SK-N-SH (cell line): ENCODE results near the gene NRG4. TPM values are rescaled to one million over a fixed set of nuclear protein-coding genes. Genes with fewer than 3 reads are reported as not detected.

Experiments
- CTCF ChIA-PET: fragments of 300-600, 350-600 bp; formaldehyde crosslinking; extraction: SDS; loops from one replicate; lab custom pipeline; 2021; lab: Yijun Ruan, JAX
- POLR2A ChIA-PET: fragments of 350-600 bp; sonication (Branson Sonifier 250); formaldehyde crosslinking; extraction: SDS; loops from one replicate; lab custom pipeline; 2020; ENCODE audit warnings: antibody characterized with exemption, inconsistent platforms; lab: Yijun Ruan, JAX
- DNase-seq: peaks from one replicate; pipeline ENCODE4 v3.0.0; 2012
- H2AFZ ChIP-seq: fragments of 200-600 bp; sonication (generic); 2 replicates; pipeline ENCODE4 v1.8.1; 2016; ENCODE audit warnings: antibody characterized with exemption, mild to moderate bottlenecking, low read depth
- H3F3A ChIP-seq: fragments of 200-600 bp; sonication (generic); replicated peaks from 2 replicates; pipeline ENCODE3; 2016; ENCODE audit warnings: antibody characterized with exemption, mild to moderate bottlenecking; ENCODE audit not compliant: insufficient read depth
- H3K27ac ChIP-seq, 2 experiments: fragments of 200-500 bp in 1 of 2; fragments of 200-600 bp in 1 of 2; sonication (Bioruptor generic) in 1 of 2; sonication (generic), shearing (Covaris generic) in 1 of 2; 2 replicates each; pipeline versions ENCODE4 v1.5.1 to v1.6.1; 2014 to 2016; ENCODE audit warnings: low read depth in 2 of 2, inconsistent platforms in 1 of 2, low read length in 1 of 2, mild to moderate bottlenecking in 1 of 2, mixed read lengths in 1 of 2
- H3K27me3 ChIP-seq: fragments of 200-600 bp; sonication (generic), shearing (Covaris generic); 2 replicates; pipeline ENCODE4 v1.6.1; 2016; ENCODE audit warnings: mixed run types; ENCODE audit not compliant: insufficient read depth
- H3K36me3 ChIP-seq, 2 experiments: fragments of 200-500 bp in 1 of 2; fragments of 200-600 bp in 1 of 2; sonication (Bioruptor generic) in 1 of 2; sonication (generic) in 1 of 2; replicated peaks in 1 of 2; 2 replicates each; pipeline versions ENCODE3 to v1.5.1; 2014 to 2016; ENCODE audit warnings: low read length in 1 of 2, mild to moderate bottlenecking in 1 of 2; ENCODE audit not compliant: insufficient read depth in 2 of 2, control insufficient read depth in 1 of 2
- H3K4me1 ChIP-seq, 2 experiments: fragments of 200-500 bp in 1 of 2; fragments of 200-600 bp in 1 of 2; sonication (Bioruptor generic) in 1 of 2; sonication (generic), shearing (Covaris generic) in 1 of 2; 2 replicates each; pipeline versions ENCODE4 v1.5.1 to v1.6.1; 2014 to 2016; ENCODE audit warnings: low read depth in 1 of 2, low read length in 1 of 2, mixed run types in 1 of 2; ENCODE audit not compliant: insufficient read depth in 2 of 2, control insufficient read depth in 1 of 2
- H3K4me2 ChIP-seq: fragments of 200-600 bp; sonication (generic), shearing (Covaris generic); 2 replicates; pipeline ENCODE4 v1.6.1; 2017; ENCODE audit warnings: mixed run types
- H3K4me3 ChIP-seq, 2 experiments: fragments of 200-500 bp in 1 of 2; fragments of 200-600 bp in 1 of 2; sonication (Bioruptor generic) in 1 of 2; sonication (generic), shearing (Covaris generic) in 1 of 2; 2 replicates each; pipeline versions ENCODE4 v1.5.1 to v1.8.1; 2014 to 2016; ENCODE audit warnings: low read depth in 2 of 2, inconsistent platforms in 1 of 2, low read length in 1 of 2, mild to moderate bottlenecking in 1 of 2, mixed read lengths in 1 of 2, moderate library complexity in 1 of 2
- H3K79me2 ChIP-seq: fragments of 200-600 bp; sonication (generic); 2 replicates; pipeline ENCODE4 v1.8.1; 2017; ENCODE audit warnings: mild to moderate bottlenecking; ENCODE audit not compliant: insufficient read depth
- H3K9ac ChIP-seq: fragments of 200-600 bp; sonication (generic); 2 replicates; pipeline ENCODE4 v1.6.1; 2017; ENCODE audit warnings: mixed run types
- H3K9me2 ChIP-seq: fragments of 200-600 bp; sonication (generic); 2 replicates; pipeline ENCODE4 v1.6.1; 2017; ENCODE audit warnings: mixed run types
- H3K9me3 ChIP-seq: fragments of 200-600 bp; sonication (generic); 2 replicates; pipeline ENCODE4 v1.6.1; 2017; ENCODE audit warnings: mixed run types, mild to moderate bottlenecking, moderate library complexity
- H4K20me1 ChIP-seq: fragments of 200-600 bp; sonication (generic); 2 replicates; pipeline ENCODE4 v1.6.1; 2017; ENCODE audit warnings: mild to moderate bottlenecking, mixed run types; ENCODE audit not compliant: insufficient read depth
- ELF1 ChIP-seq: IDR thresholded peaks from 2 replicates; pipeline ENCODE4 v1.4.0; 2012
- EP300 ChIP-seq, 2 experiments: IDR thresholded peaks; 2 replicates each; pipeline versions ENCODE4 v1.4.0 to v1.6.1; 2012; ENCODE audit warnings: borderline replicate concordance in 1 of 2, low read depth in 1 of 2, low read length in 1 of 2
- EZH2phosphoT487 ChIP-seq: fragments of 200-600 bp; sonication (generic); IDR thresholded peaks from 2 replicates; pipeline ENCODE4 v1.6.1; 2017; ENCODE audit warnings: low read depth, mixed run types, mild to moderate bottlenecking, antibody characterized with exemption, moderate library complexity, borderline replicate concordance
- FOSL2 ChIP-seq: IDR thresholded peaks from 2 replicates; pipeline ENCODE4 v1.4.0; 2012; ENCODE audit warnings: low read depth, mild to moderate bottlenecking, moderate library complexity, borderline replicate concordance
- FOXJ3 ChIP-seq: sonication (generic); formaldehyde crosslinking; IDR thresholded peaks from 2 replicates; pipeline ENCODE4 v1.5.1; 2020; ENCODE audit warnings: mild to moderate bottlenecking, missing genetic modification reagents
- GATA2 ChIP-seq: sonication (generic); formaldehyde crosslinking; IDR thresholded peaks from 2 replicates; pipeline ENCODE4 v1.5.0; 2020; ENCODE audit warnings: mild to moderate bottlenecking, missing genetic modification reagents
- IRF3 ChIP-seq: fragments of 150-350 bp; IDR thresholded peaks from 2 replicates; pipeline ENCODE4 v1.6.1; 2016; ENCODE audit warnings: mild to moderate bottlenecking, low read depth, low read length
- JUND ChIP-seq: IDR thresholded peaks from 2 replicates; pipeline ENCODE4 v1.4.0; 2012
- MXI1 ChIP-seq: IDR thresholded peaks from 2 replicates; pipeline ENCODE4 v1.6.1; 2012; ENCODE audit warnings: mild to moderate bottlenecking, low read depth, low read length, improper control_type of control experiment
- RAD21 ChIP-seq: IDR thresholded peaks from 2 replicates; pipeline ENCODE4 v1.6.1; 2012; ENCODE audit warnings: mild to moderate bottlenecking, low read length
- RFX5 ChIP-seq: IDR thresholded peaks from 2 replicates; pipeline ENCODE4 v1.6.1; 2012; ENCODE audit warnings: mild to moderate bottlenecking, improper control_type of control experiment, low read length
- RXRA ChIP-seq: IDR thresholded peaks from 2 replicates; pipeline ENCODE4 v1.4.0; 2012; ENCODE audit warnings: low read depth, mild to moderate bottlenecking, borderline replicate concordance
- SIN3A ChIP-seq: IDR thresholded peaks from 2 replicates; pipeline ENCODE4 v1.6.1; 2012; ENCODE audit warnings: low read depth, mild to moderate bottlenecking, low read length, moderate library complexity, borderline replicate concordance
- SMC3 ChIP-seq: IDR thresholded peaks from 2 replicates; pipeline ENCODE4 v1.6.1; 2012; ENCODE audit warnings: low read depth, low read length, improper control_type of control experiment
- TAF1 ChIP-seq: IDR thresholded peaks from 2 replicates; pipeline ENCODE4 v1.6.1; 2012; ENCODE audit warnings: low read depth, mild to moderate bottlenecking, low read length, moderate library complexity, borderline replicate concordance
- TEAD4 ChIP-seq: IDR thresholded peaks from 2 replicates; pipeline ENCODE4 v1.4.0; 2012; ENCODE audit warnings: mild to moderate bottlenecking, borderline replicate concordance; ENCODE audit not compliant: insufficient read depth
- YY1 ChIP-seq: IDR thresholded peaks from 2 replicates; pipeline ENCODE4 v1.4.0; 2012; ENCODE audit warnings: low read depth, mild to moderate bottlenecking
- WGBS: methylation state at CpG from one replicate; pipeline ENCODE4 v1.1.6; 2017; ENCODE audit warnings: low lambda C conversion rate; 5-methylcytosine and 5-hydroxymethylcytosine counted together
- polyA plus RNA-seq, 3 experiments: library from polyadenylated mRNA; depleted of rRNA; stranded (reverse); fragments of >200 nt; gene quantifications; 2 replicates each; pipeline ENCODE4 v1.2.3, GENCODE V29; 2012
- TF ChIP-seq, protein P1 (sequence below): fragments of 150-350 bp; IDR thresholded peaks from 2 replicates; pipeline ENCODE4 v1.6.1; 2017; ENCODE audit warnings: antibody characterized with exemption, low read length, low read depth, borderline replicate concordance
- TF ChIP-seq, protein P2 (sequence below): IDR thresholded peaks from 2 replicates; pipeline ENCODE4 v1.4.0; 2012; ENCODE audit warnings: low read depth
- TF ChIP-seq, protein P3 (sequence below): fragments of 200-600 bp; sonication (generic); IDR thresholded peaks from 2 replicates; pipeline ENCODE4 v1.6.1; 2017; ENCODE audit warnings: antibody characterized with exemption, mild to moderate bottlenecking, moderate library complexity
- TF ChIP-seq, protein P4 (sequence below): IDR thresholded peaks from 2 replicates; pipeline ENCODE4 v1.4.0; 2012; ENCODE audit warnings: low read depth, borderline replicate concordance

NRG4 gene
- polyA plus RNA-seq, 1 of the 3 experiments (the other 2 are of a cell fraction): not detected

DNA sequence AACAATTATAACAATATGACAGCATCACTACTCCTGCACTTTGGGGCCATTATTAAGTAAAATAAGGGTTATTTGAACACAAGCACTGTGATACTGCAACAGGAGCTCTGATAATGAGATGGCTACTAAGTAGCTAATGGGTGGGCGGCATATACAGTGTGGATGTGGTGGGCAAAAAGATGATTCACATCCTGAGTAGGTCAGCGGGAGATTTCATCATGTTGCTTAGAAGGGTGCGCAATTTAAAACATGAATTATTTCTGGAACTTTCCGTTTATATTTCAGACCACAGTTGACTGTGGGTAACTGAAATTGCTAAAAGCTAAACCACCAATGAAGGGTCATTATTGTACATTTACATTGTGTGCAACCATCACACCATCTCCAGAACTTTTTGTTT is 66.3 kb downstream of the NRG4 start:
- Histone ChIP-seq H2AFZ (no peak overlapping the region), H3F3A (peaks cover 20% of the 10 kb centered on the region), H4K20me1 (no peaks in the 10 kb centered on the region), H3K9me2 (no peaks in the 10 kb centered on the region), H3K9ac (no peak overlapping the region), H3K4me3 (no peak overlapping the region), H3K79me2 (no peaks in the 10 kb centered on the region), H3K27me3 (no peaks in the 10 kb centered on the region), H3K4me1 (no peaks in the 10 kb centered on the region), H3K27ac (no peak overlapping the region), H3K36me3 (peaks cover 0 to 2% of the 10 kb centered on the region in 2 experiments), H3K9me3 (no peaks in the 10 kb centered on the region), H3K4me2 (no peak overlapping the region)
- ChIA-PET POLR2A (no interaction called here), CTCF (no interaction called here)
- TF ChIP-seq ELF1: no peak
- no peak for TF ChIP-seq IRF3
- no peak for TF ChIP-seq TAF1
- TF ChIP-seq EZH2phosphoT487: no peak
- TF ChIP-seq, protein P1, sequence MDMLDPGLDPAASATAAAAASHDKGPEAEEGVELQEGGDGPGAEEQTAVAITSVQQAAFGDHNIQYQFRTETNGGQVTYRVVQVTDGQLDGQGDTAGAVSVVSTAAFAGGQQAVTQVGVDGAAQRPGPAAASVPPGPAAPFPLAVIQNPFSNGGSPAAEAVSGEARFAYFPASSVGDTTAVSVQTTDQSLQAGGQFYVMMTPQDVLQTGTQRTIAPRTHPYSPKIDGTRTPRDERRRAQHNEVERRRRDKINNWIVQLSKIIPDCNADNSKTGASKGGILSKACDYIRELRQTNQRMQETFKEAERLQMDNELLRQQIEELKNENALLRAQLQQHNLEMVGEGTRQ: no peak
- TF ChIP-seq, protein P2, sequence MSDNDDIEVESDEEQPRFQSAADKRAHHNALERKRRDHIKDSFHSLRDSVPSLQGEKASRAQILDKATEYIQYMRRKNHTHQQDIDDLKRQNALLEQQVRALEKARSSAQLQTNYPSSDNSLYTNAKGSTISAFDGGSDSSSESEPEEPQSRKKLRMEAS: no peak
- no peak for TF ChIP-seq GATA2
- no peak for TF ChIP-seq FOXJ3 (CRISPR knock-in tag)
- no peak for TF ChIP-seq JUND
- TF ChIP-seq RAD21: no peak
- TF ChIP-seq SIN3A: no peak
- TF ChIP-seq RXRA: no peak
- TF ChIP-seq RFX5: no peak
- no peak for TF ChIP-seq TEAD4
- no peak for TF ChIP-seq MXI1
- no peak for TF ChIP-seq EP300 (IDR thresholded peaks at IDR 0.05; ENCODE audit: borderline replicate concordance in 1 of 2, low read depth in 1 of 2, low read length in 1 of 2)
- no peak for DNase-seq
- WGBS: 59% methylated on average over 4 of the region's 4 CpGs

GRCh38 chr15:75943713-75944215 is 68.5 kb downstream of the NRG4 start:
- Histone ChIP-seq H3K4me1 (no peaks in the 10 kb centered on the region), H3K79me2 (no peaks in the 10 kb centered on the region), H3K4me3 (no peak overlapping the region), H3K27ac (no peak overlapping the region), H3K9me3 (no peaks in the 10 kb centered on the region), H3K27me3 (no peaks in the 10 kb centered on the region), H2AFZ (no peak overlapping the region), H3K36me3 (peaks cover 6 to 20% of the 10 kb centered on the region in 2 experiments), H4K20me1 (no peaks in the 10 kb centered on the region), H3F3A (peaks cover 25% of the 10 kb centered on the region), H3K9me2 (no peaks in the 10 kb centered on the region), H3K4me2 (no peak overlapping the region), H3K9ac (no peak overlapping the region)
- ChIA-PET CTCF (no interaction called here), POLR2A (no interaction called here)
- WGBS: 55% methylated on average over 1 of the region's 1 CpG
- DNase-seq: no peak
- TF ChIP-seq FOSL2: no peak
- TF ChIP-seq EZH2phosphoT487: no peak
- TF ChIP-seq, protein P3, sequence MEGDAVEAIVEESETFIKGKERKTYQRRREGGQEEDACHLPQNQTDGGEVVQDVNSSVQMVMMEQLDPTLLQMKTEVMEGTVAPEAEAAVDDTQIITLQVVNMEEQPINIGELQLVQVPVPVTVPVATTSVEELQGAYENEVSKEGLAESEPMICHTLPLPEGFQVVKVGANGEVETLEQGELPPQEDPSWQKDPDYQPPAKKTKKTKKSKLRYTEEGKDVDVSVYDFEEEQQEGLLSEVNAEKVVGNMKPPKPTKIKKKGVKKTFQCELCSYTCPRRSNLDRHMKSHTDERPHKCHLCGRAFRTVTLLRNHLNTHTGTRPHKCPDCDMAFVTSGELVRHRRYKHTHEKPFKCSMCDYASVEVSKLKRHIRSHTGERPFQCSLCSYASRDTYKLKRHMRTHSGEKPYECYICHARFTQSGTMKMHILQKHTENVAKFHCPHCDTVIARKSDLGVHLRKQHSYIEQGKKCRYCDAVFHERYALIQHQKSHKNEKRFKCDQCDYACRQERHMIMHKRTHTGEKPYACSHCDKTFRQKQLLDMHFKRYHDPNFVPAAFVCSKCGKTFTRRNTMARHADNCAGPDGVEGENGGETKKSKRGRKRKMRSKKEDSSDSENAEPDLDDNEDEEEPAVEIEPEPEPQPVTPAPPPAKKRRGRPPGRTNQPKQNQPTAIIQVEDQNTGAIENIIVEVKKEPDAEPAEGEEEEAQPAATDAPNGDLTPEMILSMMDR: no peak
- no peak for TF ChIP-seq FOXJ3 (CRISPR knock-in tag)
- TF ChIP-seq TAF1: no peak
- TF ChIP-seq YY1: no peak
- no peak for TF ChIP-seq RFX5
- no peak for TF ChIP-seq SIN3A
- TF ChIP-seq, protein P4, sequence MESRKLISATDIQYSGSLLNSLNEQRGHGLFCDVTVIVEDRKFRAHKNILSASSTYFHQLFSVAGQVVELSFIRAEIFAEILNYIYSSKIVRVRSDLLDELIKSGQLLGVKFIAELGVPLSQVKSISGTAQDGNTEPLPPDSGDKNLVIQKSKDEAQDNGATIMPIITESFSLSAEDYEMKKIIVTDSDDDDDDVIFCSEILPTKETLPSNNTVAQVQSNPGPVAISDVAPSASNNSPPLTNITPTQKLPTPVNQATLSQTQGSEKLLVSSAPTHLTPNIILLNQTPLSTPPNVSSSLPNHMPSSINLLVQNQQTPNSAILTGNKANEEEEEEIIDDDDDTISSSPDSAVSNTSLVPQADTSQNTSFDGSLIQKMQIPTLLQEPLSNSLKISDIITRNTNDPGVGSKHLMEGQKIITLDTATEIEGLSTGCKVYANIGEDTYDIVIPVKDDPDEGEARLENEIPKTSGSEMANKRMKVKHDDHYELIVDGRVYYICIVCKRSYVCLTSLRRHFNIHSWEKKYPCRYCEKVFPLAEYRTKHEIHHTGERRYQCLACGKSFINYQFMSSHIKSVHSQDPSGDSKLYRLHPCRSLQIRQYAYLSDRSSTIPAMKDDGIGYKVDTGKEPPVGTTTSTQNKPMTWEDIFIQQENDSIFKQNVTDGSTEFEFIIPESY: no peak
- no peak for TF ChIP-seq EP300 (IDR thresholded peaks at IDR 0.05; ENCODE audit: borderline replicate concordance in 1 of 2, low read depth in 1 of 2, low read length in 1 of 2)
- TF ChIP-seq JUND: no peak
- no peak for TF ChIP-seq SMC3
